Measurements from ENCODE around the gene BMERB1. TPM values are rescaled to one million over a fixed set of nuclear protein-coding genes. Genes with fewer than 3 reads are reported as not detected.

The BMERB1 gene
- total and polyA plus RNA-seq, 4 donors, result 5.6 to 33.3 (median 9.0) TPM

DNA sequence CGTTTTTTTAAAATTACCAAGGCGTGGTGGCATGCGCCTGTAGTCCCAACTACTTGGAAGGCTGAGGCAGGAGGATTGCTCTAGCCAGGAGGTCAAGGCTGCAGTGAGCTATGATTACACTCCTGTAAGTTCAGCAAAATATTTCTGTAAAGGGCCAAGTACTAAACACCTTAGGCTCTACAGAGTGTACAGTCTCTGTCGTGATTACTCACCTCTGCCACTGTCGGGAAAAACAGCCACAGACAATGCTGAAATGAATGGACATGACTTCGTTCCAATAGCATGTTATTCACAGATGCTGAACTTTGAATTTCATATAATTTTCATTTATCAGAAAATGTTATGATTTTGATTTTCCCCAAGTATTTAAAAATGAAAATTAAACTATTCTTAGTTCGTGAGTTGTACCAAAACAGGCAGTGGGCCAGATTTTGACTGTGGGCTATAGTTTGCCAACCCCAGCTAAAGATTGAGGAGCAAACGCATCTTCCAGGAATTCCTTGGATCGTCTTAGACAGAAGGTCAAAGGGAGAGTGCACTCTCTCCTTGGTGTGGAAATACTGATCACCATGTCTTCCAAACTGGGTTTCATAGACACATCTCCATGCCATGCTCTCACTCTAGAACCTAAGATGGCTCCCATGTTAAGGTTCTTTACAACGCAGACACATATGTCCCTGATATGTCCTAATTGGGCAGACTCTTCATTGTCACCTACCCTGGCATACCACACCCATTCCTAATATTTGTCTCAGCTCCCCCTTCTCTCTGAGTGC, 119.1 kb downstream of the BMERB1 start:
- TF ChIP-seq, protein P1, sequence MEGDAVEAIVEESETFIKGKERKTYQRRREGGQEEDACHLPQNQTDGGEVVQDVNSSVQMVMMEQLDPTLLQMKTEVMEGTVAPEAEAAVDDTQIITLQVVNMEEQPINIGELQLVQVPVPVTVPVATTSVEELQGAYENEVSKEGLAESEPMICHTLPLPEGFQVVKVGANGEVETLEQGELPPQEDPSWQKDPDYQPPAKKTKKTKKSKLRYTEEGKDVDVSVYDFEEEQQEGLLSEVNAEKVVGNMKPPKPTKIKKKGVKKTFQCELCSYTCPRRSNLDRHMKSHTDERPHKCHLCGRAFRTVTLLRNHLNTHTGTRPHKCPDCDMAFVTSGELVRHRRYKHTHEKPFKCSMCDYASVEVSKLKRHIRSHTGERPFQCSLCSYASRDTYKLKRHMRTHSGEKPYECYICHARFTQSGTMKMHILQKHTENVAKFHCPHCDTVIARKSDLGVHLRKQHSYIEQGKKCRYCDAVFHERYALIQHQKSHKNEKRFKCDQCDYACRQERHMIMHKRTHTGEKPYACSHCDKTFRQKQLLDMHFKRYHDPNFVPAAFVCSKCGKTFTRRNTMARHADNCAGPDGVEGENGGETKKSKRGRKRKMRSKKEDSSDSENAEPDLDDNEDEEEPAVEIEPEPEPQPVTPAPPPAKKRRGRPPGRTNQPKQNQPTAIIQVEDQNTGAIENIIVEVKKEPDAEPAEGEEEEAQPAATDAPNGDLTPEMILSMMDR (IDR thresholded peaks at IDR 0.05; ENCODE audit: low read depth, low read length, missing input control), result no peak
- TF ChIP-seq SP1 (IDR thresholded peaks at IDR 0.05), result no peak
- no peak for TF ChIP-seq FOXA2 (IDR thresholded peaks at IDR 0.05)
- no peak for TF ChIP-seq GABPA (IDR thresholded peaks at IDR 0.05 in 1 of 2, conservative IDR thresholded peaks at IDR 0.05 in 1 of 2)
- no peak for TF ChIP-seq YY1 (IDR thresholded peaks at IDR 0.05)
- TF ChIP-seq TAF1 (conservative IDR thresholded peaks at IDR 0.05), result no peak
- peaks cover 0 to 4% (median 1%) of the 10 kb centered on the region in 4 donors for H3K36me3 ChIP-seq (ENCODE audit: control insufficient read depth in 4 of 4, insufficient read depth in 3 of 4, low read depth in 1 of 4, low read length in 3 of 4)
- H3K9me3 ChIP-seq (ENCODE audit: control insufficient read depth in 4 of 4, low read length in 3 of 4), result no peaks in the 10 kb centered on the region
- H3K27ac ChIP-seq (ENCODE audit: low read depth in 1 of 2, low read length in 2 of 2), result no peak overlapping the region
- no peak overlapping the region for H3K9ac ChIP-seq (ENCODE audit: low read depth in 1 of 2, low read length in 2 of 2)
- DNase-seq (ENCODE audit: low spot score), result no peak
- WGBS, result 91% methylated on average over 10 of the region's 10 CpGs
- H3K4me3 ChIP-seq (ENCODE audit: low read depth in 1 of 3, low read length in 3 of 3), result no peak overlapping the region
- no peaks in the 10 kb centered on the region for H3K4me1 ChIP-seq (ENCODE audit: control insufficient read depth in 4 of 4, insufficient read depth in 4 of 4, low read length in 3 of 4)
- no peaks in the 10 kb centered on the region for H3K27me3 ChIP-seq (ENCODE audit: control insufficient read depth in 4 of 4, insufficient read depth in 4 of 4, low read length in 3 of 4)

DNA sequence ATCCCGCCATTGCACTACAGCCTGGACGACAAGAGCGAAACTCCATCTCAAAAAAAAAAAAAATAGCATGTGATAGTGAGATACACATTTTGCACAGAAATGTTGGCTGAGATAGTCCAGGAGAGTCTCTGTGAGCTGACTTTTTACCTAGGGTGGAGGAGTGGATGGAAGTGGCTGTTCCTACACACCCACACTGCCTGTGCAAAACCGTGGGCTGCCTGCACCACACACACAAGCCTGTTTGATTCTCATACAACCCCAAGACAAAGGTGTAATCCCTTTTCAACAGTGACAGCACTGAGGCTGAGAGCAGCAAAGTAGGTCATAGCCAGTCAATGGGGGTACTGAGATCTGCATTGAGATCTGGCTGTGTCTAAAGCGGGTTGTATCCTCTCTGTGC, 121.7 kb downstream of the BMERB1 start:
- Histone ChIP-seq H3K36me3 (ENCODE audit: control insufficient read depth in 4 of 4, insufficient read depth in 3 of 4, low read depth in 1 of 4, low read length in 3 of 4) (peaks cover 0 to 4% (median 1%) of the 10 kb centered on the region in 4 donors), H3K4me3 (ENCODE audit: low read depth in 1 of 3, low read length in 3 of 3) (no peak overlapping the region), H3K27me3 (ENCODE audit: control insufficient read depth in 4 of 4, insufficient read depth in 4 of 4, low read length in 3 of 4) (no peaks in the 10 kb centered on the region), H3K4me1 (ENCODE audit: control insufficient read depth in 4 of 4, insufficient read depth in 4 of 4, low read length in 3 of 4) (no peaks in the 10 kb centered on the region), H3K9me3 (ENCODE audit: control insufficient read depth in 4 of 4, low read length in 3 of 4) (no peaks in the 10 kb centered on the region), H3K9ac (ENCODE audit: low read depth in 1 of 2, low read length in 2 of 2) (no peak overlapping the region), H3K27ac (ENCODE audit: low read depth in 1 of 2, low read length in 2 of 2) (no peak overlapping the region)
- WGBS, result 95% methylated on average over 5 of the region's 5 CpGs
- no peak for TF ChIP-seq YY1 (IDR thresholded peaks at IDR 0.05)
- TF ChIP-seq, protein P2, sequence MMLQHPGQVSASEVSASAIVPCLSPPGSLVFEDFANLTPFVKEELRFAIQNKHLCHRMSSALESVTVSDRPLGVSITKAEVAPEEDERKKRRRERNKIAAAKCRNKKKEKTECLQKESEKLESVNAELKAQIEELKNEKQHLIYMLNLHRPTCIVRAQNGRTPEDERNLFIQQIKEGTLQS (IDR thresholded peaks at IDR 0.05), result no peak
- TF ChIP-seq NR2F2 (IDR thresholded peaks at IDR 0.05), result no peak
- TF ChIP-seq, protein P3, sequence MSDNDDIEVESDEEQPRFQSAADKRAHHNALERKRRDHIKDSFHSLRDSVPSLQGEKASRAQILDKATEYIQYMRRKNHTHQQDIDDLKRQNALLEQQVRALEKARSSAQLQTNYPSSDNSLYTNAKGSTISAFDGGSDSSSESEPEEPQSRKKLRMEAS (IDR thresholded peaks at IDR 0.05), result no peak
- TF ChIP-seq, protein P4, sequence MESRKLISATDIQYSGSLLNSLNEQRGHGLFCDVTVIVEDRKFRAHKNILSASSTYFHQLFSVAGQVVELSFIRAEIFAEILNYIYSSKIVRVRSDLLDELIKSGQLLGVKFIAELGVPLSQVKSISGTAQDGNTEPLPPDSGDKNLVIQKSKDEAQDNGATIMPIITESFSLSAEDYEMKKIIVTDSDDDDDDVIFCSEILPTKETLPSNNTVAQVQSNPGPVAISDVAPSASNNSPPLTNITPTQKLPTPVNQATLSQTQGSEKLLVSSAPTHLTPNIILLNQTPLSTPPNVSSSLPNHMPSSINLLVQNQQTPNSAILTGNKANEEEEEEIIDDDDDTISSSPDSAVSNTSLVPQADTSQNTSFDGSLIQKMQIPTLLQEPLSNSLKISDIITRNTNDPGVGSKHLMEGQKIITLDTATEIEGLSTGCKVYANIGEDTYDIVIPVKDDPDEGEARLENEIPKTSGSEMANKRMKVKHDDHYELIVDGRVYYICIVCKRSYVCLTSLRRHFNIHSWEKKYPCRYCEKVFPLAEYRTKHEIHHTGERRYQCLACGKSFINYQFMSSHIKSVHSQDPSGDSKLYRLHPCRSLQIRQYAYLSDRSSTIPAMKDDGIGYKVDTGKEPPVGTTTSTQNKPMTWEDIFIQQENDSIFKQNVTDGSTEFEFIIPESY (IDR thresholded peaks at IDR 0.05), result no peak
- TF ChIP-seq, protein P5, sequence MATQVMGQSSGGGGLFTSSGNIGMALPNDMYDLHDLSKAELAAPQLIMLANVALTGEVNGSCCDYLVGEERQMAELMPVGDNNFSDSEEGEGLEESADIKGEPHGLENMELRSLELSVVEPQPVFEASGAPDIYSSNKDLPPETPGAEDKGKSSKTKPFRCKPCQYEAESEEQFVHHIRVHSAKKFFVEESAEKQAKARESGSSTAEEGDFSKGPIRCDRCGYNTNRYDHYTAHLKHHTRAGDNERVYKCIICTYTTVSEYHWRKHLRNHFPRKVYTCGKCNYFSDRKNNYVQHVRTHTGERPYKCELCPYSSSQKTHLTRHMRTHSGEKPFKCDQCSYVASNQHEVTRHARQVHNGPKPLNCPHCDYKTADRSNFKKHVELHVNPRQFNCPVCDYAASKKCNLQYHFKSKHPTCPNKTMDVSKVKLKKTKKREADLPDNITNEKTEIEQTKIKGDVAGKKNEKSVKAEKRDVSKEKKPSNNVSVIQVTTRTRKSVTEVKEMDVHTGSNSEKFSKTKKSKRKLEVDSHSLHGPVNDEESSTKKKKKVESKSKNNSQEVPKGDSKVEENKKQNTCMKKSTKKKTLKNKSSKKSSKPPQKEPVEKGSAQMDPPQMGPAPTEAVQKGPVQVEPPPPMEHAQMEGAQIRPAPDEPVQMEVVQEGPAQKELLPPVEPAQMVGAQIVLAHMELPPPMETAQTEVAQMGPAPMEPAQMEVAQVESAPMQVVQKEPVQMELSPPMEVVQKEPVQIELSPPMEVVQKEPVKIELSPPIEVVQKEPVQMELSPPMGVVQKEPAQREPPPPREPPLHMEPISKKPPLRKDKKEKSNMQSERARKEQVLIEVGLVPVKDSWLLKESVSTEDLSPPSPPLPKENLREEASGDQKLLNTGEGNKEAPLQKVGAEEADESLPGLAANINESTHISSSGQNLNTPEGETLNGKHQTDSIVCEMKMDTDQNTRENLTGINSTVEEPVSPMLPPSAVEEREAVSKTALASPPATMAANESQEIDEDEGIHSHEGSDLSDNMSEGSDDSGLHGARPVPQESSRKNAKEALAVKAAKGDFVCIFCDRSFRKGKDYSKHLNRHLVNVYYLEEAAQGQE (IDR thresholded peaks at IDR 0.05), result no peak
- TF ChIP-seq GABPA (IDR thresholded peaks at IDR 0.05 in 1 of 2, conservative IDR thresholded peaks at IDR 0.05 in 1 of 2), result no peak
- no peak for TF ChIP-seq JUND (IDR thresholded peaks at IDR 0.05)
- no peak for TF ChIP-seq FOXA2 (IDR thresholded peaks at IDR 0.05)
- no peak for TF ChIP-seq FOXA1 (IDR thresholded peaks at IDR 0.05)
- no peak for TF ChIP-seq SP1 (IDR thresholded peaks at IDR 0.05)
- no peak for TF ChIP-seq RAD21 (IDR thresholded peaks at IDR 0.05)
- TF ChIP-seq TAF1 (conservative IDR thresholded peaks at IDR 0.05), result no peak
- no peak for TF ChIP-seq HNF4G (IDR thresholded peaks at IDR 0.05)
- TF ChIP-seq HNF4A (conservative IDR thresholded peaks at IDR 0.05), result no peak
- TF ChIP-seq, protein P1 (IDR thresholded peaks at IDR 0.05; ENCODE audit: low read depth, low read length, missing input control), result no peak
- TF ChIP-seq RXRA (IDR thresholded peaks at IDR 0.05), result no peak
- TF ChIP-seq EGR1 (IDR thresholded peaks at IDR 0.05; ENCODE audit: low read depth in 2 of 2), result no peak
- DNase-seq (ENCODE audit: low spot score), result no peak
